GM19468 (cell line): ENCODE measurements around the gene LDB3.

ENCODE experiments used
- ATAC-seq: cut with Tn5 transposase; IDR thresholded peaks from one replicate; pipeline ENCODE4 v1.9.1; 2021; ENCODE audit warnings: mild to moderate bottlenecking, moderate library complexity, moderate number of reproducible peaks; ENCODE audit not compliant: unreplicated experiment; ENCODE audit errors: extremely low read depth

The LDB3 gene

GRCh38 chr10:86782701-86783418 lies 114.5 kb downstream of the LDB3 start:
- ATAC-seq, result no peak

- no peak for ATAC-seq
Measured at GRCh38 chr10:86785037-86785436, 116.7 kb downstream of the LDB3 start.
